H1 (cell line): ENCODE measurements around the gene CENPV. TPM values are rescaled to one million over a fixed set of nuclear protein-coding genes. Genes with fewer than 3 reads are reported as not detected.

Experiments
- BACH1 ChIP-seq: IDR thresholded peaks from 2 replicates; pipeline ENCODE4 v1.6.1; 2012; ENCODE audit warnings: low read length, improper control_type of control experiment
- CBX5 ChIP-seq: fragments of 300-800, 300-1000 bp; sonication (generic); IDR thresholded peaks from 2 replicates; pipeline ENCODE4 v1.7.1; 2016; ENCODE audit warnings: antibody characterized with exemption, low read length, low read depth
- CBX8 ChIP-seq: fragments of 300-800, 300-1000 bp; sonication (generic); IDR thresholded peaks from 2 replicates; pipeline ENCODE4 v1.7.1; 2016; ENCODE audit warnings: low read depth, low read length, borderline replicate concordance
- FOSL1 ChIP-seq: IDR thresholded peaks from 2 replicates; pipeline ENCODE4 v1.6.1; 2011; ENCODE audit warnings: mild to moderate bottlenecking, low read depth, low read length, moderate library complexity; ENCODE audit not compliant: insufficient read depth
- POLR2A ChIP-seq, 2 experiments: IDR thresholded peaks; 1 replicate in 1 of 2; 2 replicates in 1 of 2; pipeline ENCODE4 v1.6.1; 2011; ENCODE audit warnings: low read depth in 2 of 2, low read length in 2 of 2, mild to moderate bottlenecking in 2 of 2; ENCODE audit errors: control extremely low read depth in 1 of 2
- RXRA ChIP-seq: IDR thresholded peaks from 2 replicates; pipeline ENCODE4 v1.6.1; 2011; ENCODE audit warnings: low read depth, mild to moderate bottlenecking, low read length, moderate library complexity; ENCODE audit not compliant: insufficient read depth
- SP1 ChIP-seq: IDR thresholded peaks from 2 replicates; pipeline ENCODE4 v1.6.1; 2011; ENCODE audit warnings: low read depth, low read length
- SP4 ChIP-seq: IDR thresholded peaks from 2 replicates; pipeline ENCODE4 v1.6.1; 2012; ENCODE audit warnings: low read length, inconsistent platforms
- polyA plus RNA-seq, 7 experiments: library from polyadenylated mRNA; depleted of rRNA in 3 of 7; stranded (reverse) in 5 of 7; unstranded in 2 of 7; fragments of >200 nt in 5 of 7; fragments of 200-250 nt in 2 of 7; gene quantifications; 1 replicate in 5 of 7; 2 replicates in 1 of 7; 4 replicates in 1 of 7; pipeline versions ENCODE4 v1.2.1 to v1.2.3, GENCODE V29; 2011 to 2013; ENCODE audit warnings: missing spikeins in 2 of 7, mixed read lengths in 2 of 7
- total RNA-seq: library from RNA; stranded (reverse); fragmentation: NEBNext Ultra II Directional; extraction: Animal tissue kit (Norgen Biotek cat#: 25700); gene quantifications from 2 replicates; pipeline ENCODE4 v1.2.1, GENCODE V29; 2021

Gene CENPV
- total and polyA plus RNA-seq, 2 of the 8 experiments (the other 6 are each of a cell fraction or from before 2014, with no cell fraction given), result 249 to 260 TPM

DNA sequence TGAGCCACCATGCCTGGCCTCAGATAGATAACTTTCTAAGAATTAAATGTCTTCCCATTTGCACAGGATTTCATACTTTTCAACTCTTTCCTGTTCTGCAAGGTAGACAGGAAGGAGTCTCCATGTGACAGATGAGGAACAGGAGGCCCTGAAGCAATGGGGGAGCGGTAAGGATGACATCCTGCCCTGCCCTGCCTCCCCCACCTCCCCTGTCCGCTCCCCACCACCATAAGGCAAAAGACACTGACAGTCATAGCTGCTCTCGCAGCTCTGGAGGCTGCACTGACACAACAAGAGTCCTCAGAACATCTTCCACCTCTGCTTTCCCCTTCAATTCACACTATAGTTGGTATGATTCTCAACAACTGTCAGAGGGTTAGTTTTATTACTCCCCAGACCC is 9.7 kb downstream of the CENPV start (continued):
- TF ChIP-seq CBX5, result no peak
- TF ChIP-seq SP4, result no peak
- TF ChIP-seq SP1, result no peak
- no peak for TF ChIP-seq CBX8
- TF ChIP-seq POLR2A (IDR thresholded peaks at IDR 0.05; ENCODE audit: control extremely low read depth in 1 of 2, low read depth in 2 of 2, low read length in 2 of 2), result no peak; a peak in 1 of 3 replicates
- TF ChIP-seq RXRA, result no peak
- no peak for TF ChIP-seq BACH1
- no peak for TF ChIP-seq FOSL1
- TF ChIP-seq, all 59 proteins: peak for 0
